Karpas-422 (cell line): ENCODE data around the gene RAB36. TPM values are rescaled to one million over a fixed set of nuclear protein-coding genes. Genes with fewer than 3 reads are reported as not detected.
A peak's percentile ranks its signal among the peaks of the same experiment; 100 is the strongest.

Experiments used
- DNase-seq: peaks from one replicate; pipeline ENCODE4 v3.0.0-alpha.2; 2015
- H2AFZ ChIP-seq: fragments of 200-600 bp; sonication (generic); 2 replicates; pipeline ENCODE4 v1.6.1; 2014; ENCODE audit warnings: antibody characterized with exemption, low read length, mixed read lengths
- H3K27ac ChIP-seq: fragments of 200-600 bp; sonication (generic); 2 replicates; pipeline ENCODE4 v1.5.1; 2014; ENCODE audit warnings: mild to moderate bottlenecking, low read length, moderate library complexity
- H3K27me3 ChIP-seq: fragments of 200-600 bp; sonication (generic); 2 replicates; pipeline ENCODE4 v1.6.1; 2014; ENCODE audit warnings: low read length, mixed read lengths
- H3K36me3 ChIP-seq: fragments of 200-600 bp; sonication (generic); 2 replicates; pipeline ENCODE4 v1.6.1; 2014; ENCODE audit warnings: low read length, mixed read lengths; ENCODE audit not compliant: insufficient read depth
- H3K4me1 ChIP-seq: fragments of 200-600 bp; sonication (generic); 2 replicates; pipeline ENCODE4 v1.6.1; 2014; ENCODE audit warnings: mild to moderate bottlenecking, low read length, mixed read lengths
- H3K4me2 ChIP-seq: fragments of 200-600 bp; sonication (generic); 2 replicates; pipeline ENCODE4 v1.6.1; 2014; ENCODE audit warnings: low read length, low read depth, mild to moderate bottlenecking; ENCODE audit not compliant: poor library complexity, severe bottlenecking
- H3K4me3 ChIP-seq: fragments of 200-600 bp; sonication (generic); 2 replicates; pipeline ENCODE4 v1.5.1; 2014; ENCODE audit warnings: mild to moderate bottlenecking, antibody characterized with exemption, low read length, mixed read lengths
- H3K79me2 ChIP-seq: fragments of 200-600 bp; sonication (generic); 2 replicates; pipeline ENCODE4 v1.6.1; 2014; ENCODE audit warnings: mild to moderate bottlenecking, low read length, mixed read lengths
- H3K9ac ChIP-seq: fragments of 200-600 bp; sonication (generic); 2 replicates; pipeline ENCODE4 v1.6.0; 2014; ENCODE audit warnings: low read length
- H3K9me2 ChIP-seq: fragments of 200-600 bp; sonication (generic), shearing (Covaris generic); replicated peaks from 2 replicates; pipeline ENCODE4 v1.6.0; 2014; ENCODE audit warnings: mild to moderate bottlenecking, low read length, moderate library complexity; ENCODE audit not compliant: insufficient read depth
- H3K9me3 ChIP-seq: fragments of 300-700, 200-600 bp; sonication (generic); 2 replicates; pipeline ENCODE4 v1.6.1; 2014; ENCODE audit warnings: low read length, mixed read lengths
- H4K20me1 ChIP-seq: fragments of 200-600 bp; sonication (generic); 2 replicates; pipeline ENCODE4 v1.6.1; 2014; ENCODE audit warnings: mild to moderate bottlenecking, antibody characterized with exemption, low read length, low read depth; ENCODE audit not compliant: insufficient read depth
- total RNA-seq: library from RNA; depleted of rRNA; stranded (reverse); fragments of >200 nt; shearing (Covaris generic); gene quantifications from 2 replicates; pipeline ENCODE4 v1.2.3, GENCODE V29; 2014; ENCODE audit warnings: low replicate concordance

RAB36 gene
- total RNA-seq, 1 experiment from 2014 or later: 10.6 TPM

DNA sequence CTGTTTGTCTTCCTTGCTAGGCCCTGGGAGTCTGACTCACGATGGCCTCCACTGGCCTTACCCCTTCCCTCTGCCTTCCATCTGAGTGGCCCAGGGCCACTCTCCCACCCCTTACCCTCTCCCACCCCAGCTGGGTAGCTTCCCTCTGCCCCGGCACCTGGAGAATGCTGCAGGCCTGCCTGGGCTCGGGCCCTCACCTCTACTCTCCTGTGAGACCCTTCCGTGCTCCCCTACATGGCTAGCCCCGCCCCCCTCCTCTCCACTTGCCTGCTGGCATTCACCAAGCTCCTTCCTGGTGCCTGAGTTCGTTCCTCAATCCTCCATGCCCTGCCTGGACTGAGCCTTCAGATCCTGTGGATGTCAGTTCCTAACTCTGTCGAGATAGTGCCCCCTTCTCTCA lies 8.7 kb downstream of the RAB36 start:
- Histone ChIP-seq H3K9me3 (no peaks in the 10 kb centered on the region), H3K4me1 (peaks cover 26% of the 10 kb centered on the region), H3K4me3 (no peak overlapping the region), H4K20me1 (no peaks in the 10 kb centered on the region), H3K27ac (no peak overlapping the region), H3K9ac (no peak overlapping the region), H3K36me3 (0 out of 2 replicates have a peak, but pooled peaks cover 3% of the 10 kb centered on the region), H3K27me3 (no peaks in the 10 kb centered on the region), H2AFZ (no peak overlapping the region), H3K9me2 (no peaks in the 10 kb centered on the region), H3K79me2 (no peaks in the 10 kb centered on the region), H3K4me2 (no peak overlapping the region)
- DNase-seq: no peak

DNA sequence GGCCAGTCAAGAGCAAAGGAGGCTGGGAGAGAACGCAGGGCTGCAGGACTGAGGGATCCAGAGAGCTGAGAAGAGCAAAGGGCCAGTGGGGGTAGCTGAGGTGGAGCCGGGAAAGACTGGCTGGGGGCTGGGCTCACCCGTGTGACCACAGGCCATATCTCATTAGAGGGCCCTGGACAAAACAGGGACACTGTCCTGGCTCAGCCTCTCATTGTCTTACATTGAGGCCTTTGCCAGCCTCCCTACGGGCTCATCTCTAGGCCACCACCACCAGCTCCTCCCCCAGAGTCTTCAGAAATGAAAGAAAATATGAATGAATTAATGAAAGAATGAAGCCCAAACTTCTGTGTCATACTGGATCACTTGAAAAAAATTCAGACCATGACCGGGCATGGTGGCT lies 9.2 kb downstream of the RAB36 start:
- H3K79me2 ChIP-seq: no peaks in the 10 kb centered on the region
- no peaks in the 10 kb centered on the region for H4K20me1 ChIP-seq
- 0 out of 2 replicates have a peak, but pooled peaks cover 3% of the 10 kb centered on the region for H3K36me3 ChIP-seq
- no peaks in the 10 kb centered on the region for H3K9me2 ChIP-seq
- no peak for DNase-seq
- no peak overlapping the region for H3K4me3 ChIP-seq
- no peak overlapping the region for H3K27ac ChIP-seq
- no peaks in the 10 kb centered on the region for H3K27me3 ChIP-seq
- H3K4me1 ChIP-seq: peaks cover 26% of the 10 kb centered on the region
- H2AFZ ChIP-seq: no peak overlapping the region
- no peak overlapping the region for H3K9ac ChIP-seq
- no peaks in the 10 kb centered on the region for H3K9me3 ChIP-seq
- H3K4me2 ChIP-seq: no peak overlapping the region

DNA sequence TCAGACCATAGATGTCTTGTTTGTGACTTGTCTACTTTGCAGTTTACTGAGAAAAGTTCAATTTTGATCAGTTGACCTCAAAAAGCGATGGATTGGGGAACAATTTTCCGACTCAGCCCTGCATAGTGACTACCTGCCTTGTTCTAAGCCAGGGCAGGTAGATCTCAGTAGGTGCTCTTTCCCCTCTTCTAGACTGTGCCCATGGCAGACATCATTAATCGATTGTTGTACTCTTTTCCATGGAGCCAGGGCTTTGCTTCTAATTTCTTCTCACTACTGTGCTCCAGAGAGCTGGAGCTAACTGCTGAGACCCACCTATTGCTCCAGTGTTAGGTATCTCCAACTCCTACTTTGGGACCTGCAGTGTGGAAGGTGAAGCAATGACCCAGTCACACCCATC lies 9.9 kb downstream of the RAB36 start:
- no peak overlapping the region for H3K4me2 ChIP-seq
- no peaks in the 10 kb centered on the region for H3K9me2 ChIP-seq
- no peaks in the 10 kb centered on the region for H3K9me3 ChIP-seq
- no peak overlapping the region for H3K27ac ChIP-seq
- no peak overlapping the region for H2AFZ ChIP-seq
- H3K27me3 ChIP-seq: no peaks in the 10 kb centered on the region
- no peak overlapping the region for H3K9ac ChIP-seq
- H3K4me1 ChIP-seq: peaks cover 26% of the 10 kb centered on the region
- DNase-seq: no peak
- no peaks in the 10 kb centered on the region for H4K20me1 ChIP-seq
- H3K79me2 ChIP-seq: no peaks in the 10 kb centered on the region
- no peak overlapping the region for H3K4me3 ChIP-seq
- H3K36me3 ChIP-seq: 0 out of 2 replicates have a peak, but pooled peaks cover 3% of the 10 kb centered on the region

DNA sequence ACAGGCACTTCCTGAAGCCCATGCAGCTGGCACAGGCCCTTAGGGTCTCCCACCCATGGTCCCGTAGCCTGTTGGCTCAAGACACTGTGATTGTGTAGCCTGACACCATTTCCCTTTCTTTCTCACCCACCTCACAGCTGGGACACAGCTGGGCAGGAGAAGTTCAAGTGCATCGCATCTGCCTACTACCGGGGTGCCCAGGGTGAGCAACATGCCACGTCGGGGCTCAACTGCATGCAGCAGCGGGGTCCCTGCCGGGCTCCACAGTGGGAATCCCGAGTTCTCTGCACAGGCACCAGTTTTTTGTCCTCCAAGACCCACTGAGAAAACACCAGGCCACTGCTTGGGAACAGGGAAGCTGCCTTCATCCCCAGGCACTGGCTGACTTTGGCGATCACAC lies 10.6 kb downstream of the RAB36 start:
- H3K79me2 ChIP-seq: no peaks in the 10 kb centered on the region
- H4K20me1 ChIP-seq: no peaks in the 10 kb centered on the region
- no peaks in the 10 kb centered on the region for H3K27me3 ChIP-seq
- no peak overlapping the region for H3K27ac ChIP-seq
- no peaks in the 10 kb centered on the region for H3K9me2 ChIP-seq
- no peak for DNase-seq
- peaks cover 26% of the 10 kb centered on the region for H3K4me1 ChIP-seq
- 0 out of 2 replicates have a peak, but pooled peaks cover 3% of the 10 kb centered on the region for H3K36me3 ChIP-seq
- H3K9me3 ChIP-seq: no peaks in the 10 kb centered on the region
- H3K4me3 ChIP-seq: no peak overlapping the region
- H3K9ac ChIP-seq: no peak overlapping the region
- H3K4me2 ChIP-seq: no peak overlapping the region
- H2AFZ ChIP-seq: no peak overlapping the region

DNA sequence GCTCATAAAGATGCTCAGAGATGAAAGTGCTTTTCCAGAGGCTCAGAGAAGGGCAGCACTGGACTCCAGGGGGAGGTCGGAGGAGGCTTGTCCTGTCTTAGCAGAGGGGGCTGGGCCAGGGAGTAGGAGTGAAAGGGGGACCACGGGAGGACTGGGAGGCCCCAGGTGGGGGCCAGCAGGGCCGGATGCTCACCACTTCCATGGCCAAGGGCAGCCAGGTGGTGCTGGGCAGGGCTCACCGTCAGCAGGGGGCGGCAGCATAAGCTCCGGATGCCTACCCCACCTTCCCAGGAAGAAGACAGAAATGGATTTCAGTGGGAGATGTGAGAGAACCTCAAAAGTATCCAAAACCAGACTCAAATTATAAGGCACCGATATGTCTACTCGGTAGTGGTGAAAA lies 11.0 kb downstream of the RAB36 start:
- Histone ChIP-seq H3K36me3 (0 out of 2 replicates have a peak, but pooled peaks cover 3% of the 10 kb centered on the region), H2AFZ (no peak overlapping the region), H3K79me2 (no peaks in the 10 kb centered on the region), H3K4me3 (no peak overlapping the region), H3K27ac (no peak overlapping the region), H3K27me3 (no peaks in the 10 kb centered on the region), H3K9me3 (no peaks in the 10 kb centered on the region), H3K4me2 (peak overlapping the region; percentile 34), H3K9me2 (no peaks in the 10 kb centered on the region), H3K9ac (no peak overlapping the region), H4K20me1 (no peaks in the 10 kb centered on the region), H3K4me1 (peaks cover 26% of the 10 kb centered on the region)
- DNase-seq: no peak

DNA sequence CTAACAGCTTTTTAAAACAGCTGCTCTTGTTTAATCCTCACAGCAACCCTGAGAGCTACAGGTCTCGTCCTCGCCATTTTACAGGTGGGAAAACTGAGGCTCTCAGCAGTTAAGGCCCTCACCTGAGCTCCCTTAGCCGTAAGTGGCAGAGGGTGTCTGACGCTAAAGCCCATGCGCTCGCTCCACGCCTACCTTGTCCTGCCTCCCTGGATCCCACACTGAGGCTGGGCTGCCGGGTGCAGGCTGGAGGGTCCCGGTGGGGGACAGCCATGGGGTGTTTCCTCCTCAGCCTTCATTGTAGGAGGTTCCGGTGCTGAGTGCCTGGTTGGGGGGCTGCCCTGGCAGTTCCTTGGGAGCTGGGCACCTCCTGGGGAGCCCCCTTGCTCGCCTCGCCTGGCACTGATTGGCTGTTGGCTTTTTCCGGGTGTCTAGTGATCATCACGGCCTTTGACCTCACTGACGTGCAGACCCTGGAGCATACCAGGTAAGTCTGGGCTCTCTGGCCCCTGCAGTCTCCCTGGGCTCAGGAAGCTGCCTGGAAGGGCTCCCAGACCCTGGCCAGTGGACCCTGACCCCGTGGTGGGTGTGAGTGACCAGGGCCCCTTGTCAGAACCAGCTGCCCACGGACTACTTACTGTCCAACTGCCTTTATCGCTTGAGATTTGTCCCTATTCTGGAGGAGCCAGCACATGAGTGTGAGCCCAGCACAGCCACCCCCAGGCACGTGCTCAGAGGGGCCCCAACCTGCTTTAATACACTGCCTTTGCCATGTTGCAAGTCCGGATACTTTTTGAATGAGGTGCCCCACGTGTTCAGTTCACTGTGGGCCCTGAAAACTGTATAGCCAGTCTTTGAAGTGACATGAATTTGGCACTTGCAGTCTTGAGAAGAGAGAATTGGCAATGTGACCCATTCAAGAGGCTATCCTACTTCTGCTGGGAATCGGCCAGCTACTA lies 12.6 kb downstream of the RAB36 start:
- no peaks in the 10 kb centered on the region for H3K9me3 ChIP-seq
- H3K9ac ChIP-seq: no peak overlapping the region
- H3K4me3 ChIP-seq: no peak overlapping the region
- H3K27ac ChIP-seq: no peak overlapping the region
- H4K20me1 ChIP-seq: no peaks in the 10 kb centered on the region
- H3K9me2 ChIP-seq: no peaks in the 10 kb centered on the region
- H3K36me3 ChIP-seq: 0 out of 2 replicates have a peak, but pooled peaks cover 3% of the 10 kb centered on the region
- no peak overlapping the region for H3K4me2 ChIP-seq
- no peak for DNase-seq
- H3K27me3 ChIP-seq: no peaks in the 10 kb centered on the region
- no peak overlapping the region for H2AFZ ChIP-seq
- no peaks in the 10 kb centered on the region for H3K79me2 ChIP-seq
- H3K4me1 ChIP-seq: peaks cover 16% of the 10 kb centered on the region

DNA sequence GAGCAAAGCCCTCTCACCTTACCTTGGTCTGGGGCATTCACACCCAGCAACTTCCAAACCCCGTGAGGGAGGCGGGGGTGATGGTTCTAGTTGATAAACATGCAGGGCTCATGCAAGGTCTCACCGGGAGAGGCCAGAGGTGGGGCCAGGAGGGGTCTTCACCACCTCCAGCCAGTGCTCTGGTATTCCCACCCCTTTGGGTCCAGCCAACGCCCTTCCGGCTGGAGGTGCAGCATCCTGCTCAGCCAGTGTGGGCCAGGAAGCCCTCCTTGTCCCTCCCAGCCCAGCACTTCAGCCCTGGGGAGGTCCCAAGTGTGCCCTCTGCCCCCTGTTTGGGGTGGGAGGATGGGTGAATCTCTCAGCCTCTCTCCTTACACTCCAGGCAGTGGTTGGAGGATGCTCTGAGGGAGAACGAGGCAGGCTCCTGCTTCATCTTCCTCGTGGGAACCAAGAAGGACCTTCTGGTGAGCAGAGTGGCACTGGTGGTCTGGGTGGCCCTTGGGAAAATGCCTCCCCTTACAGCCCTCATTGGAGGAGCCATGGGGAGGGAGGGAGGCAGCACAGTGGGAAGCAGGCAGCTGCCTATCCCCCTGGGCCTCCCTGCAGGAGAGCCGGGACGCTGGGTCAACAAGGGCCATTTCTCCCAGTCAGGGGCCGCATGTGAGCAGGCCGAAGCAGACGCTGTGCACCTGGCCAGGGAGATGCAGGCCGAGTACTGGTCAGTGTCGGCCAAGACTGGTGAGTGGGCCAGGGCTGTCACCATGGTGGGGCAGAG lies 13.4 kb downstream of the RAB36 start:
- Histone ChIP-seq H4K20me1 (no peaks in the 10 kb centered on the region), H3K27me3 (no peaks in the 10 kb centered on the region), H2AFZ (no peak overlapping the region), H3K36me3 (0 out of 2 replicates have a peak, but pooled peaks cover 3% of the 10 kb centered on the region), H3K4me3 (no peak overlapping the region), H3K27ac (no peak overlapping the region), H3K4me1 (peaks cover 9% of the 10 kb centered on the region), H3K9ac (no peak overlapping the region), H3K9me2 (no peaks in the 10 kb centered on the region), H3K79me2 (no peaks in the 10 kb centered on the region), H3K9me3 (no peaks in the 10 kb centered on the region), H3K4me2 (no peak overlapping the region)
- no peak for DNase-seq

DNA sequence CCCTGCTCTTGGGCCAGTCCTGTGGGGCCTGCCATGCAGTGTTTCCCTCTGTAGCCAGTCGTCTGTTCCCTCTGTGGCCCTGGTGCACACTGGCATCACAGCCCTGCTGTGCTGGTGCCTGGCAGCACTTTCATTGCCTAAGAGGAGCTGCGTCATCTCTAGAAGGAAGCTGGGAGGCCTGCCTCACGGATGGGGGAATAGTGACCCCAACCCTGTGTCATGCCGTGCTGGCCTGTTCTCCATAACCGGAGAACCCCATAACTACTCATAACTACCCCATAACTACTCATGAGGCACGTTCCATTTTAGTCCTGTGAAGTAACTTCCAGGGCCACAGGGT lies 14.0 kb downstream of the RAB36 start:
- H4K20me1 ChIP-seq: no peaks in the 10 kb centered on the region
- no peak overlapping the region for H3K4me3 ChIP-seq
- H3K36me3 ChIP-seq: 0 out of 2 replicates have a peak, but pooled peaks cover 2% of the 10 kb centered on the region
- H3K79me2 ChIP-seq: no peaks in the 10 kb centered on the region
- no peak overlapping the region for H2AFZ ChIP-seq
- no peak for DNase-seq
- peaks cover 9% of the 10 kb centered on the region for H3K4me1 ChIP-seq
- H3K27me3 ChIP-seq: no peaks in the 10 kb centered on the region
- H3K4me2 ChIP-seq: no peak overlapping the region
- H3K9ac ChIP-seq: no peak overlapping the region
- H3K9me3 ChIP-seq: no peaks in the 10 kb centered on the region
- no peak overlapping the region for H3K27ac ChIP-seq
- no peaks in the 10 kb centered on the region for H3K9me2 ChIP-seq
